Esophagus mucosa (tissue), 1 donor: Measurements from ENCODE around the gene RTL3. TPM values are rescaled to one million over a fixed set of nuclear protein-coding genes. Genes with fewer than 3 reads are reported as not detected.
"Not testable (repeated sequence)": the region's sequence is repeated elsewhere in the genome, so short reads cannot be mapped to it uniquely, and the experiment has no call there.

Source experiments
- ATAC-seq: fragments of 200-7000 bp; cut with Tn5 transposase; one replicate; pipeline ENCODE4 v1.9.1; 2020
- total RNA-seq: library from RNA; stranded (reverse); gene quantifications from one replicate; pipeline ENCODE4 v1.2.4, GENCODE V29; 2023
- donor health status: DM: yes; HTN: yes; CAD: no.

RTL3 gene, protein sequence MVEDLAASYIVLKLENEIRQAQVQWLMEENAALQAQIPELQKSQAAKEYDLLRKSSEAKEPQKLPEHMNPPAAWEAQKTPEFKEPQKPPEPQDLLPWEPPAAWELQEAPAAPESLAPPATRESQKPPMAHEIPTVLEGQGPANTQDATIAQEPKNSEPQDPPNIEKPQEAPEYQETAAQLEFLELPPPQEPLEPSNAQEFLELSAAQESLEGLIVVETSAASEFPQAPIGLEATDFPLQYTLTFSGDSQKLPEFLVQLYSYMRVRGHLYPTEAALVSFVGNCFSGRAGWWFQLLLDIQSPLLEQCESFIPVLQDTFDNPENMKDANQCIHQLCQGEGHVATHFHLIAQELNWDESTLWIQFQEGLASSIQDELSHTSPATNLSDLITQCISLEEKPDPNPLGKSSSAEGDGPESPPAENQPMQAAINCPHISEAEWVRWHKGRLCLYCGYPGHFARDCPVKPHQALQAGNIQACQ
- total RNA-seq, result not detected

DNA sequence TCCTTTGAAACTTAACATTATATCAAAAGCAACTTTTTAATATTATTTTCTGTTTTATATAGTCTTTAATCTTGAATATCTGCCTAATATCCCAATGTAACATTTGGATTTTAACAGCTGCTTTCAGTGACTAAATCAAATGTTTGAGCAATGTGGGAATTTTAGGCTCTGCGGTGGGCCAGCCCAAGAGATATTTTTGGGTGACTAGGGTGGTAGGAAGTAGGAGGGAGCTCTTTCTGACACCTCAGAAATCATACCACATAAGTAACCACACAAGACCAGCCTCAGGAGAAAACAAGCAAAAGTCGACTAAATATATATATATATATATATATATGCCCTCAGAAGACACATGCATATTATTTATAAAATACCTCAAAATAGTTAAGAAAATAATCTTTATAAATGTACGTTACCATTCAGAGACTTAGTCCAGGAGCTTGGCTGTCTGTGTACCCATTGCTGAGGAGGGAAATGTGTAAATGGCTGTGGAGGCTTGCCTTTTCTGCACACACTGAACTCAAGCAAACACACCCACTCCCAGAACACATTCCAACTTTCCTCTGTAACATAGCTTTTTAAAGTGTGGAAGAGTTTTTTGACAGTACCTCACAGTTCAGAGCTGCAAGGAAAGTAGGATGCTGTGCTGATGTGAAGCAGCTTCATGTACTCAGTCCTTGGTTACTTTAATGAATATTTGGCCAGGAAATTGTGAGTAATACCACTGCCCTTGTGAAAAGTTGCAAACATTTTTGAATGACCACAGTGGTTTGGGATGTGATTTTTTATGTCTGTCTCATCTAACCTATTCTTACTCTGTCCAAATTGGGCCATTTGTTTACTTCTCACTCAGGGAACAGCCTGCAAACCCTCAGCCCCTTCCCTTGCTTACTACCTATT is at the start of gene RTL3:
Gene RTL3 (minus strand): TSS at position 484 of the 900 bp plus-strand sequence. CDS start 908 bp downstream, outside the sequence.
- no peak for ATAC-seq

DNA sequence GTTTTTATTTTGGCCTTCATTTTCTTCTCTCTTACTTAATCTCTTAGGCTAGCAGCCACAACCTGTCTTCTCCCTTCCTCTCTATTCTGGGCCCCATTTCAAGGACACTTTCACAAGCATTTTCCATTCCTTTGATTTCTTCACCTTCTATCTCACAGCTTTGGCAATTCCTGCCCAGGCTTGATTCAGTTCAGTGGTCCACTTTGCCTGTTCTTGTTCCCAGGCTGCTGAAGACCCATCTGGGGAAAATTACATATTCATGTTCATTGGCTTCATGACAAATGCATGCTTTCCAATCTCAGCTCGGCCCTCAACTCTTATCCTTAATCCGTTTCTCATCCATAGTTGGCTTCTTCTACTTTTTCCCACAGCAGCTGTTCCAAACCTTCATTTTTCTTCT is 49.7 kb upstream of the RTL3 start:
- ATAC-seq, result no peak

DNA sequence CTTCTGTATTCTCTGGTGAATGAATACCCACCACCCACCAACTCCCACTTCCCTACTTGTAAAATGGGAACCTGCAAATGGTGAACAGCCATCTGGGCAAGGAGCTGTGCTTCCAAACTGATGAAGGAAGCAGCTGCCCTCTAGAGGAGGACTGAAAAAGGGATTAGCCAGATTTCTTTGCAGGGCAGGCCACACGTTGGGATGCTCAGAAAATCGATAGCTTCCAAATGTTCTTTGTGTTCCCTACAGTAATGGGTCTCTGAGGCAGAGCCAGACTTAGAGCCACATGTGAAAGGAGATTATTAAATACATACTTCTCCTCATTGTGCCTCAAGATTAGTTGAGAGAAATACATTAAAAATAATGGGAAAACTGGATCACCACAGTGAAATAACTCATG is 49.1 kb upstream of the RTL3 start:
- no peak for ATAC-seq

DNA sequence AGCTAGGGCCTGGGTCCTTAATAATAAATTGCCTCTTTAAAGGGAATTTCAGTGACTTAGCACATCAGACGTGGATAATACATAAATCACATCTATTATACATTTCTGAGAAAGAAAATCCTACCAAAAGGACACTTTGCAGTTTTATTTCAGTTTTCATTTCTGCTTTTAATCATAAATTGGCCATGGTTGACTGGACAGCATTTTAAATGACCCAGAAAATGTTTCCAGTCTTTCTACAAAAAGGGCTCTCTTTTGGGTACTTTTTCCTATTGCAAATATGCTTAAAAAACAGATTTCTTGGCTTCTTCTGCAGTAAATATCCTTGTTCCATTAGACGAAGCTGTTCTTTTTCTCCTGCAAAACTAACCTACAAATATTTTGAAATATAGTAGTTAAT is 46.9 kb upstream of the RTL3 start:
- ATAC-seq, result no peak

DNA sequence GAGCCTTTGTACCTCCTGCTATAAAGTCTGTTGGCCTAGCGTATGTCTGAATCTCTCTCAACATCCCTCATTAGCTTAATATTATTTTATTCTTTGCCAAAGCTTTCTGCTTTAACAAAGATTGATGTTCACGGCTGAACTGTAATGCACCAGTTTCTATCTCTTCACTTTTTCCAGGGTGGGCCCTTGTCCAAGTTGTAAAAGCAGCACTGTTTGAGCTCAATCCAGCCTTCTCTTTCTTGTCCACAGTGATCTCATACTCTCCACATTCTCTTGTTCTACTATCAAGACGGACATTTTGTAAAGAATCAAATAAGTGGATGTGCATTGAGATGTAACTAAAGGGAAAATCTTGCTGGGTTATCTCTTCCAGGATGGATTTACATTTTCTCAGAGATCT is 34.4 kb upstream of the RTL3 start:
- ATAC-seq, result no peak

DNA sequence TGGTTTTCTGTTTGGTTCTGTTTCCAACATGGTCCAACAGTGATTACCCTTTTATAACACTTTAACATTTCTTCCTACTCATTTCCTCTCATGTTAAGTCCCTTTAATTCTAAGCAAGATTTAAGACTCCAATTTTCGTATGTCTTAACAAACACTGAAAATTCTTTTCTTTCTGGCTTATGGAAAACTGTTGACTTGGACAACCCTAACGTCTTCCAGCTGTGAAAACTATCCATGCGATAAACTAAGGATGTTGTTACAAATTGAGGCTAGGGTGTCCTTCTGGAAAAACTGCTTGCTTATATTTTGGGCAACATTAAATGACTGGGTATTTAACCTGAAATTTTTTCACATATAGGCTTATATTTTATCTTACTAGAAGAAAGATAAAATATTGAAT is 33.9 kb upstream of the RTL3 start:
- no peak for ATAC-seq

DNA sequence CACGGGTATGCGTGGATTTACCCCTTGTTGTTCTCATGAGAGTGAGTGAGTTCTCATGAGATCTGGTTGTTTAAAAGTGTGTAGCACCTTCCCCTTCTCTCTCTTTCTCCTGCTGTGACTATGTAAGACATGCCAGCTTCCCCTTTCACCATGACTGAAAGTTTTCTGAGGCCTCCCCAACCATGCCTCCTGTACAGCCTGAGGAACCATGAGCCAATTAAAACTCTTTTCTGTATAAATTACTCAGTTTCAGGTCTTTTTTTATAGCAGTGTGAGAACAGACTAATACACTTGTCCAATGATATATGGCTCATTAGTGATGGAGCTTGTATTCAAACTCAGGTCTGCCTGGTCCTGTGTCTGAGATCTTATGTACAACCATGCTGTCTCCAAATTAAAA is 28.5 kb upstream of the RTL3 start:
- ATAC-seq, result no peak

DNA sequence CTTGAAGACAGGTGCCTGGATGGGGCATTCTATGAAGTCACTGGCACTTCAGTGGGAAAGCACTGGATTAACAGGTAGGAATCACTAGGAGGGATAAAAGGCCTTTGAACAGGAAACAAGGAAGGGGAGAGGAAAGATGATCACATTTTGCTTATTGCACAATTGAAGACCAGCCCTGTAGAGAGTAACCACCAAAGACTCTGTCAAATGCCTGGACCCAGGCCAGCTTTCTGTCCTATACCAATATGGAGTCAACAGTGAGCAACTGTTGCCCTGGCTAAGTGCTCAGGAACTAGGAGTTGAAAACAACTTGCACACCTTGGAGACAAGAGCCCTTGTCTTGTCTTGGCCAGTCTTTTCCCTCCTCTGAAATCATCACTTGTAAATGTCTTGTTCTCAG is 14.1 kb upstream of the RTL3 start:
- ATAC-seq, result no peak

DNA sequence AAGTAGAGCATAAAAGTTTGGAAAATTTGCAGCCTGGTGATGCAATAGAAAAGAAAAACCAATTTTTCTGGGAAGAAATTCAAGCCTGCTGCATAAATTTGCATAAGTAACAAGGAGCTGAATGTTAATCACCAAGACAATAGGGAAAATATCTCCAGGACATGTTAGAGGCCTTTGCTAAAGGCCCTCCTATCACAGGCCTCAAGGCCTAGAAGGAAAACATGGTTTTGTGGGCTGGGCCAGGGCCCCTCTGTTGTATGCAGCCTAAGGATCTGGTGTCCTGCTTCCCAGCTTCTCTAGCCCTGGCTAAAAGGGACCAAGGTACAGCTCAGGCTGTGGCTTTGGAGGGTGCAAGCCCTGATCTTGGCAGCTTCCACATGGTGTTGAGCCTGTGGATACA is 6.2 kb upstream of the RTL3 start:
- no peak for ATAC-seq

DNA sequence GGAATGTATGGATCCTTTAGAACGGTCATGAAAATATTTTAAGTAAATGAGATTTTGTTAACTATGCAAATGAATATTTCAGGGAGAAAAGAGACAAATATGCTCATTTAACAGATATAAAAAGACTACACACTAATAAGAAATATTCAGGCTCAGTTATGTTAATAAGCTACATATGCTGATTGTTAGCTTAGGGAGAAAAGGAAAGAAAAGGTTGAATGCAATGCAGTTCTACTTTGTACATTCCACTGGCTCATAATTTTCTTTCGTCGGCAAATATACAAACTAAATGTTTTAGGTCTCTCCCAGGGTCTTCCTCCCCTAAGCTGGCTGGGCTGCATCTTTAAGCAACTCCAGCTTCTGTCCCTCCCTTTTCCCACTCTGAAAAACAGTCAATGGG is 2.7 kb upstream of the RTL3 start:
- no peak for ATAC-seq

DNA sequence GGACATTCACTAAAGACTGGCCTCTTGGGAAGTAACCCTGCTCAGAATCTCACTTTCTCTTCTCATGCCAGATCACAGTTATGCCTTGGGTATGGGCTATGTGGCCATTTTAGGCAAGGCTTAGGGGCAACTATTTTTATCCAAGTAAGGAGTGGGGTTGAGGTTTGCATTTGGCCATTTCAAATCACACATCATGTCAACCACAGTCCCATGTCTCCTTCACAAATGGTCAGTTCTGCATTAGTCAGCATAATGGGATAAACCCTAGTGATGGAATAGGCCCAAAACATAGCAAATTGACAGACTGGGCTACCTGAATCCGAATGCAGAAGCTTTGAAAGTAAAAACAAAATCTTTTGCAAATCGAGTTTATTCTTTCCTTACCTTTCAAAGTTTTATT is 827 bp upstream of the RTL3 start:
- no peak for ATAC-seq

DNA sequence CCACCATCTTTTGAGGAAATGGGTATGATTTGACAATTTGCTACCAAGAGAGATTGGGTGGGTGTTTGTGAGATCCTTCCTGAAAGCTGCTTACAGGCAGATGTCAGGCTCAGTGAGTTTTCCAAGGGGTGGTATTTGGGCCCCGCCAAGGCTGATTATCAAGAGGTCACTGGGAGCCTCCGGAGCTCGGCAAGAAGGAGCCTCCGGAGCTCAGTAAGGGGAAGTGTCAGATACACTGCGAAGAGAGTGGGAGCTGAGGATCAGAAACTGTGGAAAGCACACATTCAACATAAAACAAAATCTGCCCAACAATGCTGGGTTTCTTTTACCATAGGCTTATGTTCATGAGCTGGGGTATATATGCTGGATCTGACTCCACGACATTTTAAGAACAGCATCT is 714 bp downstream of the RTL3 start:
- ATAC-seq, result no peak

DNA sequence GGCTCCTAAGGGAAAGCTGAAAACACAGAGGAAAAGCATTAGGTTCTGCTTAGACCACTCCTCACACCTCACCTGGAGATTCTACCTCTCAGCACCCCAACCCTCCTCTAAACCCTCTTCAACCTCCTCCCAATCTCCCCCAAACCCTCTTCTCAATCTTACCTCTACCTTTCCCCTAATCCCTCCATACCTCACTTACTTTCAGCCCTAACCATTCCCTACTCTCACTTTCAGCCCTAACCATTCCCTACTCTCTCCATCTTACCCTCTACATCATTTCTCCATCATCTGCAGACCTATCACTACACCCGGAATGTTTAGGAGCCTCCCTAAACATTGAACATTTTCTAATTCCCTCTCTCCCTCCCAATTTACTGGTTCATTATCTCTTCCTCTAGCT is 3.5 kb downstream of the RTL3 start:
- ATAC-seq, result no peak

DNA sequence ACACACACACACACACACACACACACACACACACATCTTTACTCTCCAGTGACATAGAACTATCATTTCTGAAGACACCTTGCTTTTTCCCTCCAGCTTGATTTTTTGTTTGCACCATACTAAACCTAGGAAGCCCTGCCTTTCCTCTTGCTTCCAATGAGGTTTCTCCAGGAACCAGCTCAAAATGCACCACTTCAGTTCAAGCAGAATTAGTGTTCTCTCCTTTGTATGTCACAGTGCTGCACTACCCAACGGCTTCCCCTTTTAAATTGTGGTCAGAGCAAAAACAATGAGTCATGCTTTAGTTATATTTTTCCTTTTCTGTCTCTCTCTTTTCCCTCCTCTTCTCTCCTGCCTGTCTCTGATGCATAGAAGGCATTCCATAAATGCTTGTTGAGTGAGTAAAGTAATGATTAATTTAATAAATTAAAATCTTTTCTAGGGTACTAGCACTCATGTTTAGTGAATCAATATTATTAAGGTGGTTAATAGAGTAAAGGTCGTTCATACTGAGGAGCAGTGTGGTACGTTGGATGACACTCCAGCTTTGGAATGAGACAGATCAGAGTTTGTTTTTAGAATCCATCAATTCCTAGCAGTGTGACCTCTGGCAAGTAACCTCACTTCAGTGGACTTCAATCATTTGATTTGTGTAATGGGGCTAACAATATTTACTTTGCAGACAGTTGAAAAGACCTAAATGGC is 5.9 kb downstream of the RTL3 start:
- ATAC-seq, result no peak

DNA sequence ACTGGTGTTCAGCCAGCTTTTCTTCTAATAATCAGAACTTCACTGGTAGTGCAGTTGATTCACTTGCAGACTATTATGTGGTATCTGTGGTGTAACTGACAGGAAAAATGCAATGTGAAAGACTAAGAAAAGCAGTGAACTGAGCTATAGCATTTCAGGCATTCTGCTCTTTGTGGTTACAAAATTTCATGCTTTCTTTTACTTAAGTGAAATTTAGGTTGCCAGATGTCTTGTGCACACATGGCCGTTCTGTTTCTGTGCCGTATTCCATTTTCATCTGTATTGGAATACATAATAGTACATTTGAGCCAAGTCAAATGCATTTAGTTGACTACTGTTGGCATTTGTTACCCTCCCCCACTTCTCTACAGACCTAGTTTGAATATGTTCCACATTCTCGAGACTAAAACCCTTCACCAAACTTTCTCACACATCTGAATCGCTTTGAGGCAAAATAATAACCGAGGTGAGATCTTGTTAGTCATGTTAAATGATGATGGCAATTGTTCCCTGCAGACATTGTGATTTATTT is 8.2 kb downstream of the RTL3 start:
- no peak for ATAC-seq

DNA sequence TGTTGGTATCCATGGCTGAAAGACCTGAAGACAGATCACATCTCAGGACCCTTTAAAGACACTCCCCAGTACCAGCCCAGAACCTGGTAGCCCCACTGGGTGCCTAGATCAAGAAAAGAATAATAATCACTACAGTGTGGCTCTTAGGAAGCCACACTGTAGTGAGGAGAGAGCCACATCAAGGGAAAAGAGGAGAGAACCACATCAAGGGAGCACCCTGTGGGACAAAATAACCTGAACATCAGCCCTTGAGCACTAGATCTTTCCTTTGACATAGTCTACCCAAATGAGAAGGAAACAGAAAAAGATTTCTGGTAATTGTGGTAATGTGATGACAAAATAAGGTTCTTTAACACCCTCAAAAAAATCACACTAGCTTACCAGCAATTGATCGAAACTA is 15.3 kb downstream of the RTL3 start:
- ATAC-seq, result no peak

DNA sequence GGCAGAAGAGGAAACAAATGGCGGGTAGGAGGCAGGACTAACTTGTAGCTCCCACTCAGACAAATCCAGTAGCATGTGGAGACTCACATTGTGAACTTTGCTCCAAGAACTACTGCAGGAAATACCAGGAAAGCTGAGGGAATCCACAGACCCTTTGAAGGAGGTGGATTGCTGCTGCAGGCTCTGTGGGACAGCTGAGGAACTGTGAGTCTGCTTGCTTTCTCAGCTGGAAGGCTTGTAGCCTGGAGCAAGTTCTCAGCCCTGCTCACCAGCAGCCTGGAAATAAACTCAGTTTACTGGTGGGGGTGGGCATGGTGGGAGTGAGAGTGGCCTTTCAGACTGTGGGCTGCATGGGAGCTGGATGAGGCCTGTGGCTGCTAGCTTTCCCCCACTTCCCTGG is 16.0 kb downstream of the RTL3 start:
- no peak for ATAC-seq

DNA sequence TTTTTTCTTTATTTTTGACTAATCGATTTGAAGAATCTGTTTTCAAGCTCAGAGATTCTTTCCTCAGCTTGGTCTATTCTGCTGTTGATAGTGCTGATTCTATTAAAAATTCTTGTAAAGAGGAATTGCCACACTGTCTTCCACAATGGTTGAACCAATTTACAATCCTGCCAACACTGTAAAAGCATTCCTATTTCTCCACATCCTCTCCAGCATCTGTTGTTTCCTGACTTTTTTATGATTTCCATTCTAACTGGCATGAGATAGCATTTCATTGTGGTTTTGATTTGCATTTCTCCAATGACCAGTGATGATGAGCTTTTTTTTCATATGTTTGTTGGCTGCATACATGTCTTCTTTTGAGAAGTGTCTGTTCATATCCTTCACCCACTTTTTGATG is 23.0 kb downstream of the RTL3 start:
- ATAC-seq, result not testable (repeated sequence)

DNA sequence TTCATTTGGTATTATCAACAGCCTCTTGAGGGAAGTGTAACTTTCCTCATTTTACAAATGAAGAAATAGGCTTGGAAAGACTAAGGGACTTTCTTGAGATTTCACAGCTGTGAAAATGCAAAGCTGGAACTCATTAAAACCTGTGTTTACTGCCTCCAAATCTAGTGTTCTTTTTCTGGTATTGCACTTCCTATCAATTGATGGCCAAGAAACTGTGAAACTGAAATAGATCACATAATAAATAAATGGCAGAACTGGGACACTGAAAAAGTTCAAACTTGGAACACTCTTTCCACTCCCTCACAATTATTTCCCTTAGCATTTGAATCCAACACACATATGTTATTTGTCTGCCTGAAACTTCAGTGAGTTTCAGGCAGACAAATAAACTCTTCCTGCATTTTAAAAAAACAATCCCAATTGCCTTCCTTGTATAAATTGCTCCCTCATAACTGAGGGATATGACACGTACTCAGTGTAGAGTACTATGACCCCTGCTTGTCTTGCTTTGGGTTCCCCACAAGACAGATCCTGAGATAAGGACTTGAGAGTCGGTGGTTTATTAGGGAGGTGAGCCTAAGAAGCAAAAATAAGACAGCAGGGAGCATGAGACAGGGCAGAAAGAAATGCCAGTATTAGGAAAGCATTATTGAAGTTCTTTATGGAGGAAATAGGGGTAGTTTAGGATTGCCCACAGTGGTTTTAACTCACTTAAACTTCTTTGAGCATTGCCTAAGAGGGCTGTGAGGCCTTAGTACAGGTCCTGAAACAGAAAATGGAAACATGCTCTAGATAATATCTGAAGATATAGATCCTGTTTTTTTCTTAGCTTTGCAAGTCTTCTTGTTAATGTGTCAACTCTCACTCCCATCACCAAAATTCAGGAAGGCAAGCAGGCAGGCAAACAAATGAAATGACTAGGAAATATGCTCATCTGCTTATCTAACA is 33.9 kb downstream of the RTL3 start:
- ATAC-seq, result no peak

DNA sequence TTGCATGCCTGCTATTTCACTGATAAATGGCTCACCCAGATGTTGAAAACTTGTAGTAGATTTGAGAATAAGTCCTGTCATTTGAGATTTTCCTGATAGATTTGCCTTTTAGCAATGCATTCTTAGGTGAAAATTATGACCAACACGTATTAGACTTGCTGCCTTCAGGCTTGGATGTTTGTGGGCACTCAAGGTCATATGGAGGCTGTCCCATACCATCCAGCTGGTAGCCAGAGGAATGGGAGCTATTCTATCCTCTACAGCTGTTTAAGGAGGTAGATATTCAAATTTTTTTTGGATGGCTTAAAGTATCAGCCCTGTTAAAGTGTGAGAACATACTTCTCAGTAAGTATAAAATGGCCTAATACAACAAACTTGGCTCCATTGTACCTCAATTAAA is 34.7 kb downstream of the RTL3 start:
- ATAC-seq, result no peak

DNA sequence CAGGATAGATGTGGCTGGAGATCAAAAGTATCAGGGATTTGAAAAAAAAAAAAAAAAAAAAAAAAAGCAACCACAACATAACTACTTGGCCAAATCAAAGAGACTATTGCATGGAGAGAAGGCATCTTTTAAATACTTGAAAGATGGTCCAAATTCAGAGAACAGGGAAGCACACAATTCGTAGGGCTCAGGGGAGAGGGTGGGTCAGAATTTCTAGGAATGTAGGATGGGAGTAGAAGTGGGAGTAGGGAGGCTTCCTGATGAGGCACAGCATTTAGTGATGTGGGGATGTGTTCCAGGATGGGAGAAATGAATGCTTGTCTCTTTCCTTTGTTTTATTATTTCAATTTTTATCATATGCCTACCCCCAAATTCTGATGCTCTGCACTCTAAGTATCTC is 36.3 kb downstream of the RTL3 start:
- ATAC-seq, result no peak

DNA sequence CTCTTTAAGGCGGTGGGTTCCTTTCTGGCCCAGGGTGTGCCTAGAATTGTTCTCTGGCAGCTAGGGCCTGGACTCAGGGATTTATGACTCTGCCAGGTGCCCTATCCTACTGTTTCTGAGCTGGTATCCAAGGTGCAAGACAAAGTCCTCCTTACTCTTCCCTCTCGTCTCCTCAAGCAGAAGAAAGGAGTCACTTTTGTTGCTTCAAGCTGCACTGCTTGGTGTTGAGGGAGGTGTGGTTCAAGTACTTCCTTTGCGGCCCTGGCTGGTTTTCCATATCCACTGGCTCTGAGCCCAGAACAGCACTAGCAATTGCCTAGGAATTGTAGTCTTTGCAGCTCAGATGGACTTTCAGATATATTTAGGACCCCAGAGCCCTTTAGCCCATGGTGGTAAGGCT is 39.3 kb downstream of the RTL3 start:
- no peak for ATAC-seq
